HepG2 (cell line): ENCODE results near the gene CCDC178. TPM values are rescaled to one million over a fixed set of nuclear protein-coding genes. Genes with fewer than 3 reads are reported as not detected.

Experiments
- ATAC-seq: fragments of 200-7000 bp; cut with Tn5 transposase; 3 replicates; pipeline ENCODE4 v1.9.1; 2020; ENCODE audit warnings: mild to moderate bottlenecking, moderate library complexity
- BruUV-seq: library from RNA; stranded (reverse); fragments of 400-500 nt; replicated peaks from 2 replicates; lab custom pipeline; 2021; lab: Mats Ljungman, UMichigan
- CTCF ChIA-PET: fragments of 300-600 bp; formaldehyde crosslinking; extraction: SDS; loops from one replicate; lab custom pipeline; 2021; ENCODE audit warnings: low total read pairs, inconsistent platforms, low intra/inter-chr PET ratio; lab: Yijun Ruan, JAX
- POLR2A ChIA-PET: fragments of 350-600 bp; sonication (Branson Sonifier 250); formaldehyde crosslinking; loops from one replicate; lab custom pipeline; 2020; ENCODE audit warnings: antibody characterized with exemption, inconsistent platforms; lab: Yijun Ruan, JAX
- DNase-seq: peaks from one replicate; pipeline ENCODE4 v3.0.0-alpha.2; 2015; ENCODE audit warnings: low spot score
- FAIRE-seq: peaks from 3 replicates; lab custom pipeline; 2011; peaks lifted over from hg19 to GRCh38; lab: Jason Lieb, UNC
- H2AFZ ChIP-seq: one replicate; pipeline ENCODE4 v1.6.1; 2011; ENCODE audit warnings: low read length, inconsistent platforms
- H3K27ac ChIP-seq: fragments of 300-600 bp; 3 replicates; pipeline ENCODE4 v1.8.0; 2011; ENCODE audit warnings: mixed run types, mild to moderate bottlenecking, mixed read lengths, low read length, inconsistent platforms; ENCODE audit not compliant: insufficient read depth; ENCODE audit errors: extremely low read length
- H3K27me3 ChIP-seq, 2 experiments: fragments of 200-600 bp in 1 of 2; 2 replicates in 1 of 2; 3 replicates in 1 of 2; pipeline versions ENCODE4 v1.6.0 to v1.8.0; 2011; ENCODE audit warnings: low read length in 2 of 2, mild to moderate bottlenecking in 2 of 2, moderate library complexity in 2 of 2, inconsistent platforms in 1 of 2; ENCODE audit not compliant: insufficient read depth in 2 of 2, control insufficient read depth in 1 of 2
- H3K36me3 ChIP-seq, 2 experiments: fragments of 200-600 bp in 1 of 2; replicated peaks in 1 of 2; 2 replicates in 1 of 2; 3 replicates in 1 of 2; pipeline versions ENCODE4 v1.5.1 to v1.8.0; 2011; ENCODE audit warnings: low read length in 2 of 2, inconsistent platforms in 1 of 2; ENCODE audit not compliant: insufficient read depth in 2 of 2, control insufficient read depth in 1 of 2
- H3K4me1 ChIP-seq: 2 replicates; pipeline ENCODE4 v1.5.1; 2012; ENCODE audit warnings: low read length, inconsistent platforms; ENCODE audit not compliant: insufficient read depth
- H3K4me2 ChIP-seq: 2 replicates; pipeline ENCODE4 v1.6.0; 2011; ENCODE audit warnings: low read depth, low read length, inconsistent platforms
- H3K4me3 ChIP-seq, 3 experiments: fragments of 200-600 bp in 1 of 3; sonication (generic), shearing (Covaris generic) in 1 of 3; replicated peaks in 1 of 3; 2 replicates each; pipeline ENCODE4 v1.5.1; 2011 to 2016; ENCODE audit warnings: low read length in 3 of 3, inconsistent platforms in 2 of 3, low read depth in 2 of 3, mild to moderate bottlenecking in 2 of 3, control low read depth in 1 of 3, mixed read lengths in 1 of 3; ENCODE audit not compliant: insufficient read depth in 1 of 3
- H3K79me2 ChIP-seq: one replicate; pipeline ENCODE4 v1.6.1; 2011; ENCODE audit warnings: low read length, inconsistent platforms; ENCODE audit not compliant: insufficient read depth
- H3K9ac ChIP-seq: 2 replicates; pipeline ENCODE4 v1.6.0; 2011; ENCODE audit warnings: mild to moderate bottlenecking, low read depth, low read length, inconsistent platforms; ENCODE audit not compliant: insufficient read depth
- H3K9me3 ChIP-seq: 2 replicates; pipeline ENCODE4 v1.5.1; 2012; ENCODE audit warnings: mild to moderate bottlenecking, low read length
- H4K20me1 ChIP-seq: 2 replicates; pipeline ENCODE4 v1.6.0; 2011; ENCODE audit warnings: inconsistent platforms, mild to moderate bottlenecking, low read length, moderate library complexity; ENCODE audit not compliant: insufficient read depth
- BORCS8-MEF2B ChIP-seq: sonication (generic); formaldehyde crosslinking; IDR thresholded peaks from 2 replicates; pipeline ENCODE4 v1.8.0; 2022; ENCODE audit warnings: mild to moderate bottlenecking, missing genetic modification reagents
- EEA1 ChIP-seq: sonication (generic); formaldehyde crosslinking; IDR thresholded peaks from 2 replicates; pipeline ENCODE4 v1.5.1; 2020; ENCODE audit warnings: mild to moderate bottlenecking, missing genetic modification reagents, borderline replicate concordance
- NFAT5 ChIP-seq: sonication (generic); formaldehyde crosslinking; IDR thresholded peaks from 2 replicates; pipeline ENCODE4 v1.4.0; 2020; ENCODE audit warnings: missing genetic modification reagents
- RFXAP ChIP-seq: sonication (generic); formaldehyde crosslinking; IDR thresholded peaks from 2 replicates; pipeline ENCODE4 v1.4.0; 2020; ENCODE audit warnings: missing genetic modification reagents, borderline replicate concordance
- TAF1 ChIP-seq: sonication (generic); formaldehyde crosslinking; IDR thresholded peaks from 2 replicates; pipeline ENCODE4 v1.4.0; 2020; ENCODE audit warnings: missing genetic modification reagents
- U2AF1 ChIP-seq: fragments of 200-400 bp; formaldehyde crosslinking; optimal IDR thresholded peaks from 2 replicates; pipeline ENCODE3; 2017; ENCODE audit warnings: mild to moderate bottlenecking, low read depth, low read length
- in situ Hi-C: cut with HindIII; loops from 2 replicates; pipeline ENCODE4 v1.10.0; 2017; ENCODE audit warnings: low pct_unique_long_range_greater_than_20kb; ENCODE audit not compliant: extremely low pct_ligation_motif_present
- intact Hi-C: fragments of 100-400 bp; cut with micrococcal nuclease; formaldehyde crosslinking; loops from one replicate; pipeline ENCODE4 v1.10.0; 2022; ENCODE audit not compliant: unreplicated experiment
- polyA plus RNA-seq, 8 experiments: library from polyadenylated mRNA; depleted of rRNA in 3 of 8; stranded (reverse) in 7 of 8; unstranded in 1 of 8; fragments of >200 nt; fragmentation: Illumina TruSeq in 4 of 8; extraction: Trizol in 4 of 8; gene quantifications; 2 replicates each; pipeline versions ENCODE4 v1.2.1 to v1.2.3, GENCODE V29; 2011 to 2016; ENCODE audit warnings: low read depth in 4 of 8, missing spikeins in 1 of 8, mixed read lengths in 1 of 8; ENCODE audit not compliant: insufficient read depth in 1 of 8
- total RNA-seq, 5 experiments: library from RNA; depleted of rRNA; stranded (reverse); fragments of >200 nt; fragmentation: Illumina TruSeq; extraction: Trizol; gene quantifications; 2 replicates each; pipeline ENCODE4 v1.2.3, GENCODE V29; 2016; ENCODE audit warnings: low read depth in 1 of 5

Gene CCDC178
- total and polyA plus RNA-seq, 2 of the 13 experiments (the other 11 are each of a cell fraction or from before 2014, with no cell fraction given): not detected

GRCh38 chr18:33194793-33195192 is 245.7 kb downstream of the CCDC178 start:
- ATAC-seq: no peak

More at GRCh38 chr18:33194793-33195192, 245.7 kb downstream of the CCDC178 start:
- in situ Hi-C loops: no loop called here
- no peak overlapping the region for H3K27ac ChIP-seq
- H3K4me1 ChIP-seq: no peaks in the 10 kb centered on the region
- no TSS peak for BruUV-seq
- no peak overlapping the region for H2AFZ ChIP-seq
- no peak for FAIRE-seq
- H3K27me3 ChIP-seq: no peaks in the 10 kb centered on the region
- DNase-seq: no peak
- no peak overlapping the region for H3K4me2 ChIP-seq
- no peaks in the 10 kb centered on the region for H4K20me1 ChIP-seq
- no peaks in the 10 kb centered on the region for H3K9me3 ChIP-seq
- intact Hi-C loops: no loop called here
- no peaks in the 10 kb centered on the region for H3K36me3 ChIP-seq
- POLR2A ChIA-PET: no interaction called here
- no peaks in the 10 kb centered on the region for H3K79me2 ChIP-seq
- CTCF ChIA-PET: no interaction called here
- TF ChIP-seq BORCS8-MEF2B (CRISPR knock-in tag) (no peak), NFAT5 (no peak), TAF1 (no peak), EEA1 (CRISPR knock-in tag) (no peak), RFXAP (no peak), U2AF1 (no peak)
- no peak overlapping the region for H3K4me3 ChIP-seq
- no peak overlapping the region for H3K9ac ChIP-seq
